A673 (cell line): ENCODE results near the gene RMI1.

Source experiments
- CTCF ChIP-seq: fragments of 300-800, 200-600 bp; sonication (generic); conservative IDR thresholded peaks from 2 replicates; pipeline ENCODE4 v1.5.1; 2017; ENCODE audit warnings: low read depth, mild to moderate bottlenecking, antibody characterized with exemption, low read length, moderate library complexity, mixed read lengths
- EZH2 ChIP-seq: fragments of 200-600 bp; sonication (generic); IDR thresholded peaks from 2 replicates; pipeline ENCODE4 v1.6.1; 2017; ENCODE audit warnings: borderline replicate concordance, low read depth, mild to moderate bottlenecking, mixed read lengths, antibody characterized with exemption, low read length; ENCODE audit not compliant: poor library complexity, severe bottlenecking

GRCh38 chr9:83978992-83979811 is 1.4 kb upstream of the RMI1 start:
- no peak for TF ChIP-seq CTCF
- TF ChIP-seq EZH2, result no peak
